ENCODE results near the gene TFPT.

DNA sequence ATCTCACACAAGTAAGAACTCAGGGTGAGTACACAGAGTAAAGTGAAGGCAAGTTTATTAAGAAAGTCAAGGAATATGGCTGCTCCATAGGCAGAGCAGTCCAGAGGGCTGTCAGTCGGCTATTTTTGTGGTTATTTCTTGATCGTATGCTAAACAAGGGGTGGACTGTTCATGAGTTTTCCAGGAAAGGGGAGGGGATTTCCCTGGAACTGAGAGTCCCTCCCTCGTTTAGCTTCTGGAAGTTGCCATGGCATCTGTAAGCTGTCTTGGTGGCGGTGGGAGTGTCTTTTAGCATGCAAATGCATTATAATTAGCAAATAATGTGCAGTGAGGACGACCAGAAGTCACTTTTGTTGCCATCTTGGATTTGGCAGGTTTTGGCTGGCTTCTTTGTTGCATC is 46.0 kb downstream of the TFPT start:
- TF ChIP-seq, protein P1, sequence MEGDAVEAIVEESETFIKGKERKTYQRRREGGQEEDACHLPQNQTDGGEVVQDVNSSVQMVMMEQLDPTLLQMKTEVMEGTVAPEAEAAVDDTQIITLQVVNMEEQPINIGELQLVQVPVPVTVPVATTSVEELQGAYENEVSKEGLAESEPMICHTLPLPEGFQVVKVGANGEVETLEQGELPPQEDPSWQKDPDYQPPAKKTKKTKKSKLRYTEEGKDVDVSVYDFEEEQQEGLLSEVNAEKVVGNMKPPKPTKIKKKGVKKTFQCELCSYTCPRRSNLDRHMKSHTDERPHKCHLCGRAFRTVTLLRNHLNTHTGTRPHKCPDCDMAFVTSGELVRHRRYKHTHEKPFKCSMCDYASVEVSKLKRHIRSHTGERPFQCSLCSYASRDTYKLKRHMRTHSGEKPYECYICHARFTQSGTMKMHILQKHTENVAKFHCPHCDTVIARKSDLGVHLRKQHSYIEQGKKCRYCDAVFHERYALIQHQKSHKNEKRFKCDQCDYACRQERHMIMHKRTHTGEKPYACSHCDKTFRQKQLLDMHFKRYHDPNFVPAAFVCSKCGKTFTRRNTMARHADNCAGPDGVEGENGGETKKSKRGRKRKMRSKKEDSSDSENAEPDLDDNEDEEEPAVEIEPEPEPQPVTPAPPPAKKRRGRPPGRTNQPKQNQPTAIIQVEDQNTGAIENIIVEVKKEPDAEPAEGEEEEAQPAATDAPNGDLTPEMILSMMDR (IDR thresholded peaks at IDR 0.05), result no peak
- TF ChIP-seq POLR2A (IDR thresholded peaks at IDR 0.05) (no peak), POLR2AphosphoS5 (IDR thresholded peaks at IDR 0.05) (no peak), EP300 (IDR thresholded peaks at IDR 0.05) (no peak)

All from sigmoid colon (tissue), 4 donors.